Measurements from ENCODE around the gene BCAS1.

DNA sequence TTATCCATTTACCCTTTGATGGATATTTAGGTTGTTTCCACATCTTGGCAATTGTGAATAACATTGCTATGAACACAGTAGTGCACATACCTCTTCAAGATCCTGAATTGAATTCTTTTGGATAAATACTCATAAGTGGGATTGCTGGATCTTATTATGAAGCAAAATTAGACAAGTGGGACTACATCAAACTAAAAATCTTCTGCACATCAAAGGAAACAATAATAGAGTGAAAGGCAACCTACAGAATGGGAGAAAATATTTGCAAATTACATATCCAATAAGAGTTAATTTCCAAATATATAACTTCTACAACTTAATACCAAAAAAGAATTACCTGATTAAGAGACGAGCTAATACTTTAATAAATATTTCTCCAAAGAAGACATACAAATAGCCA lies 38.4 kb upstream of the BCAS1 start:
- TF ChIP-seq, protein P1, sequence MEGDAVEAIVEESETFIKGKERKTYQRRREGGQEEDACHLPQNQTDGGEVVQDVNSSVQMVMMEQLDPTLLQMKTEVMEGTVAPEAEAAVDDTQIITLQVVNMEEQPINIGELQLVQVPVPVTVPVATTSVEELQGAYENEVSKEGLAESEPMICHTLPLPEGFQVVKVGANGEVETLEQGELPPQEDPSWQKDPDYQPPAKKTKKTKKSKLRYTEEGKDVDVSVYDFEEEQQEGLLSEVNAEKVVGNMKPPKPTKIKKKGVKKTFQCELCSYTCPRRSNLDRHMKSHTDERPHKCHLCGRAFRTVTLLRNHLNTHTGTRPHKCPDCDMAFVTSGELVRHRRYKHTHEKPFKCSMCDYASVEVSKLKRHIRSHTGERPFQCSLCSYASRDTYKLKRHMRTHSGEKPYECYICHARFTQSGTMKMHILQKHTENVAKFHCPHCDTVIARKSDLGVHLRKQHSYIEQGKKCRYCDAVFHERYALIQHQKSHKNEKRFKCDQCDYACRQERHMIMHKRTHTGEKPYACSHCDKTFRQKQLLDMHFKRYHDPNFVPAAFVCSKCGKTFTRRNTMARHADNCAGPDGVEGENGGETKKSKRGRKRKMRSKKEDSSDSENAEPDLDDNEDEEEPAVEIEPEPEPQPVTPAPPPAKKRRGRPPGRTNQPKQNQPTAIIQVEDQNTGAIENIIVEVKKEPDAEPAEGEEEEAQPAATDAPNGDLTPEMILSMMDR (IDR thresholded peaks at IDR 0.05) = no peak
- TF ChIP-seq POLR2A (IDR thresholded peaks at IDR 0.05) = no peak
